Colonic mucosa (tissue), 4 donors: ENCODE results near the gene ELANE. TPM values are rescaled to one million over a fixed set of nuclear protein-coding genes. Genes with fewer than 3 reads are reported as not detected.
"Not testable (repeated sequence)": the region's sequence is repeated elsewhere in the genome, so short reads cannot be mapped to it uniquely, and the experiment has no call there.

ENCODE experiments used
- DNase-seq: peaks from one replicate; pipeline ENCODE4 v3.0.0-alpha.2; 2020
- H3K27ac ChIP-seq: fragments of 200-600 bp; one replicate; pipeline ENCODE4 v1.8.0; 2021
- H3K27me3 ChIP-seq: fragments of 200-600 bp; one replicate; pipeline ENCODE4 v1.8.0; 2021
- H3K36me3 ChIP-seq: fragments of 200-600 bp; one replicate; pipeline ENCODE4 v1.8.0; 2021
- H3K4me1 ChIP-seq: fragments of 200-600 bp; one replicate; pipeline ENCODE4 v1.8.0; 2021; ENCODE audit warnings: mild to moderate bottlenecking
- H3K4me3 ChIP-seq: fragments of 200-600 bp; one replicate; pipeline ENCODE4 v1.8.0; 2021
- H3K9ac ChIP-seq, 2 donors: one replicate each; pipeline ENCODE4 v1.7.0; 2013; ENCODE audit warnings: control low read depth in 2 of 2, low read depth in 2 of 2, low read length in 2 of 2
- H3K9me3 ChIP-seq: fragments of 200-600 bp; one replicate; pipeline ENCODE4 v1.8.0; 2021
- intact Hi-C: fragments of 100-400 bp; cut with DNase I; formaldehyde crosslinking; loops from one replicate; pipeline ENCODE4 v1.14.1; 2022
- total RNA-seq, 2 donors: library from RNA; stranded (reverse); fragmentation: NEBNext Ultra II Directional in 1 of 2; extraction: Animal tissue kit (Norgen Biotek cat#: 25700) in 1 of 2; gene quantifications; one replicate each; pipeline ENCODE4 v1.2.1, GENCODE V29; 2021
- TF ChIP-seq, protein P1 (sequence below): fragments of 200-600 bp; IDR thresholded peaks from one replicate; pipeline ENCODE4 v1.8.0; 2022; ENCODE audit warnings: antibody characterized with exemption, mild to moderate bottlenecking
- donor health status: healthy.
- donor health status: DM: no; HTN: no; CAD: no.
- donor health status: DM: no; HTN: no; CAD: no.

The ELANE gene
- total RNA-seq, 2 donors from 2014 or later = not detected

DNA sequence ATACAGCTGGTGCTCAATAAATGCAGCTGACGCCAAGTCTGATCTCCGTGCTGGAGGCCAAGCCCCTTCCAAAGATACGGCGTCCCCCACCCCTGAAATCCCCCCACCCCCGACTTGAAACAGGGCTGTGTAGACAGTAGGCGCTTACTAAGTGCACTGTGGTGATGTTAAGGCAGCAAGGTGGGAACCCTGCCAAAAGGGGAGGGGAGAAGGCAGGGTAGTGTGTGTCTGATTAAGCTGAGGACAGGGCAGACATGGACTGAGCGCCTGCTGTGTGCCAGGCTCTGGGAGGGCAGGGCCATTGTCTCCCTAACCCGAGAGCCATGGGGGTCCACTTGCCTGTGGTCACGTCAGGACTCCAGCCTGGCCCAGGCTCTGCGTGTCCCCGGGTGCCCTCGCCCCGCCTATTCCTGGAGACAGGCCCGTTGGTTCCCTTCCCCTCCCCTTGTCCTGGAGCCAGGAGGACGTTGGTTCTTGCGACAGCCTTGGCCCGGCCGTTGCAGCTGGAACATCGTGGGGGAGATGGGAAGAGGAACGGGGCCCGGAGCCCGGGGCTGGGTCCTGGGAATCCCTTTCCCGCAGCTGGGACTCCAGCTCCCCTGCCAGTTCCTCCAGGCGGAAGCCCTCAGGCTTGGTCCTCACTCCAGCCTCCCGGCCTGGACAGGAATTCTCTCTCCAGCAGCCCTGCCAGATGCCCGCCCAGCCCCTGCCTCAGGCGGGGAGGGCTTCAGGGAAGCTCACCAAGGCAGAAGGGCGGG is 1.7 kb upstream of the ELANE start:
- TF ChIP-seq, protein P1, sequence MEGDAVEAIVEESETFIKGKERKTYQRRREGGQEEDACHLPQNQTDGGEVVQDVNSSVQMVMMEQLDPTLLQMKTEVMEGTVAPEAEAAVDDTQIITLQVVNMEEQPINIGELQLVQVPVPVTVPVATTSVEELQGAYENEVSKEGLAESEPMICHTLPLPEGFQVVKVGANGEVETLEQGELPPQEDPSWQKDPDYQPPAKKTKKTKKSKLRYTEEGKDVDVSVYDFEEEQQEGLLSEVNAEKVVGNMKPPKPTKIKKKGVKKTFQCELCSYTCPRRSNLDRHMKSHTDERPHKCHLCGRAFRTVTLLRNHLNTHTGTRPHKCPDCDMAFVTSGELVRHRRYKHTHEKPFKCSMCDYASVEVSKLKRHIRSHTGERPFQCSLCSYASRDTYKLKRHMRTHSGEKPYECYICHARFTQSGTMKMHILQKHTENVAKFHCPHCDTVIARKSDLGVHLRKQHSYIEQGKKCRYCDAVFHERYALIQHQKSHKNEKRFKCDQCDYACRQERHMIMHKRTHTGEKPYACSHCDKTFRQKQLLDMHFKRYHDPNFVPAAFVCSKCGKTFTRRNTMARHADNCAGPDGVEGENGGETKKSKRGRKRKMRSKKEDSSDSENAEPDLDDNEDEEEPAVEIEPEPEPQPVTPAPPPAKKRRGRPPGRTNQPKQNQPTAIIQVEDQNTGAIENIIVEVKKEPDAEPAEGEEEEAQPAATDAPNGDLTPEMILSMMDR = no peak
- DNase-seq = peak; percentile 75
- H3K4me1 ChIP-seq = no peaks in the 10 kb centered on the region
- no peaks in the 10 kb centered on the region for H3K9me3 ChIP-seq
- peak overlapping the region; percentile 55 for H3K27ac ChIP-seq
- peak overlapping the region in 1 of 2 donors; percentile 26 for H3K9ac ChIP-seq
- peaks cover 43% of the 10 kb centered on the region for H3K27me3 ChIP-seq
- intact Hi-C loops = loop anchor here (10.0 kb wide), 1 partner anchor 86 kb away; no protein-coding TSS in a partner anchor
- no peak overlapping the region for H3K4me3 ChIP-seq
- no peaks in the 10 kb centered on the region for H3K36me3 ChIP-seq

DNA sequence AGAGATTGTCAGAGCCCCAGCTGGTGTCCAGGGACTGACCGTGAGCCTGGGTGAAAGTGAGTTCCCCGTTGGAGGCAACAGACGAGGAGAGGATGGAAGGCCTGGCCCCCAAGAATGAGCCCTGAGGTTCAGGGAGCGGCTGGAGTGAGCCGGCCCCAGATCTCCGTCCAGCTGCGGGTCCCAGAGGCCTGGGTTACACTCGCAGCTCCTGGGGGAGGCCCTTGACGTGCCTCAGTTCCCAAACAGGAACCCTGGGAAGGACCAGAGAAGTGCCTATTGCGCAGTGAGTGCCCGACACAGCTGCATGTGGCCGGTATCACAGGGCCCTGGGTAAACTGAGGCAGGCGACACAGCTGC is 1.1 kb upstream of the ELANE start:
- H3K27ac ChIP-seq = peak overlapping the region; percentile 55
- intact Hi-C loops = loop anchor here (10.0 kb wide), 1 partner anchor 86 kb away; no protein-coding TSS in a partner anchor
- H3K36me3 ChIP-seq = no peaks in the 10 kb centered on the region
- H3K9me3 ChIP-seq = no peaks in the 10 kb centered on the region
- peaks cover 38% of the 10 kb centered on the region for H3K27me3 ChIP-seq
- no peak overlapping the region for H3K4me3 ChIP-seq
- no peak for DNase-seq
- H3K9ac ChIP-seq = peak overlapping the region in 1 of 2 donors; percentile 26
- TF ChIP-seq, protein P1 = no peak
- no peaks in the 10 kb centered on the region for H3K4me1 ChIP-seq

DNA sequence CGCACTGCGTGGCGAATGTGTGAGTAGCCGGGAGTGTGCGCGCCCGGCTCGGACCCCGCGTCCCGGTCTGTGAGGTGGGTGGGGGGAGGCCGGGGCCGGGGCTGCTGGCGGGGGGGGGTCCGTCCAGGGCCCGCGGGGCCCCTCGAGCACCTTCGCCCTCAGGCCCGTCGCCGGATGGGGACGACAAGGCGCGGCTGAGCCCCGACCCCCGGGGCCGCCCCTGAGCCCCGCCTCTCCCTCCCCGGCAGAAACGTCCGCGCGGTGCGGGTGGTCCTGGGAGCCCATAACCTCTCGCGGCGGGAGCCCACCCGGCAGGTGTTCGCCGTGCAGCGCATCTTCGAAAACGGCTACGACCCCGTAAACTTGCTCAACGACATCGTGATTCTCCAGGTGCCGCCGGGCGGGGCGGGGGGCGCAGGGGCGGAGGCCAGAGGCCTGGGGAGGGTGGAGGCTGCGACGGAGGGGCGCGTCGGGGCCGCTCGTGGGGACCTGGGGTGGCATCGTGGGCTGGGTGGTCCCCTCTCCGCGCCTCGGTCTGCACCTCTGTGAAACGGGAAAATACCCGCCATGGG is 997 bp downstream of the ELANE start:
- H3K9me3 ChIP-seq = no peaks in the 10 kb centered on the region
- no peak overlapping the region for H3K4me3 ChIP-seq
- no peak overlapping the region for H3K9ac ChIP-seq
- TF ChIP-seq, protein P1 = no peak
- H3K36me3 ChIP-seq = no peaks in the 10 kb centered on the region
- DNase-seq = no peak
- intact Hi-C loops = loop anchor here (10.0 kb wide), 1 partner anchor 88 kb away; no protein-coding TSS in a partner anchor
- no peak overlapping the region for H3K27ac ChIP-seq
- peaks cover 24% of the 10 kb centered on the region for H3K27me3 ChIP-seq
- H3K4me1 ChIP-seq = no peaks in the 10 kb centered on the region

DNA sequence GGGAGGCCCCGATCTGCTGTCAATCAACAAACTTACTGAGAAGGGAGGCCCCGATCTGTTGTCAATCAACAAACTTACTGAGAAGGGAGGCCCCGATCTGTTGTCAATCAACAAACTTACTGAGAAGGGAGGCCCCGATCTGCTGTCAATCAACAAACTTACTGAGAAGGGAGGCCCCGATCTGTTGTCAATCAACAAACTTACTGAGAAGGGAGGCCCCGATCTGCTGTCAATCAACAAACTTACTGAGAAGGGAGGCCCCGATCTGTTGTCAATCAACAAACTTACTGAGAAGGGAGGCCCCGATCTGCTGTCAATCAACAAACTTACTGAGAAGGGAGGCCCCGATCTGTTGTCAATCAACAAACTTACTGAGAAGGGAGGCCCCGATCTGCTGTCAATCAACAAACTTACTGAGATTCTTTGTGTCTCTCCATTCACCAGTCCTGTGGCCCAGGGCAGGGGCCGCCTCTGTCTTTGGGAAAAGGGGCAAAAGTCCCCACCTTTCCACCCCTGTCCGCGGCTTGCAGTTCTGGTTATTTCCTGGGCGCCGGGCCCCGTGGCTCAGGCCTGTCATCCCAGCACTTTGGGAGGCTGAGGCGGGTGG is 1.6 kb downstream of the ELANE start:
- not testable (repeated sequence) for H3K9ac ChIP-seq, H3K4me3 ChIP-seq, H3K9me3 ChIP-seq, H3K27ac ChIP-seq, H3K36me3 ChIP-seq, H3K4me1 ChIP-seq, DNase-seq
- H3K27me3 ChIP-seq = peaks cover 20% of the 10 kb centered on the region
- intact Hi-C loops = loop anchor here (2.0 to 10.0 kb wide), 2 partner anchors 67 to 89 kb away; no protein-coding TSS in a partner anchor

DNA sequence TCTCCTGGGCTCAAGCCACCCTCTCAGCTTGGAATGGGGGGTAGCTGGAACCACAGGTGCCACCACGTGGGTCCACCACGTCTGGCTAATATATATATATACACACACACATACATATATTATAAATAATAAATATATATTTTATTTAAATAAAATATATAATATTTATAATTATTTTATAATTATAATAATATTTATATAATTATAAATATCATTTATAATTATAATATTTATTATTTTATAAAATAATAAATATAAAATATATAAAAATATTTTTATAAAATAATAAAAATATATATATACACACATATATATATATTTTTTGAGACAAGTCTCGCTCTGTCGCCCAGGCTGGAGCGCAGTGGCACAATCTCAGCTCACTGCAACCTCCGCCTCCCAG is 2.4 kb downstream of the ELANE start:
- no peak overlapping the region for H3K4me3 ChIP-seq
- TF ChIP-seq, protein P1 = no peak
- no peak overlapping the region for H3K27ac ChIP-seq
- H3K36me3 ChIP-seq = no peaks in the 10 kb centered on the region
- no peak for DNase-seq
- no peak overlapping the region for H3K9ac ChIP-seq
- H3K9me3 ChIP-seq = no peaks in the 10 kb centered on the region
- peaks cover 24% of the 10 kb centered on the region for H3K27me3 ChIP-seq
- intact Hi-C loops = loop anchor here (2.0 to 10.0 kb wide), 2 partner anchors 66 to 90 kb away; no protein-coding TSS in a partner anchor
- H3K4me1 ChIP-seq = no peaks in the 10 kb centered on the region
